Stomach (tissue), 4 donors: ENCODE measurements around the gene COL1A1.

Source experiments
- CTCF ChIP-seq, 7 experiments: fragments of 450-650 bp in 4 of 7; fragments of 200-600 bp in 3 of 7; sonication (generic) in 3 of 7; IDR thresholded peaks; one replicate each; pipeline ENCODE4 v1.5.1; 2016 to 2019; ENCODE audit warnings: antibody characterized with exemption in 7 of 7, control low read depth in 2 of 7, mild to moderate bottlenecking in 1 of 7
- POLR2A ChIP-seq, 4 donors: fragments of 450-650 bp; IDR thresholded peaks; one replicate each; pipeline ENCODE4 v1.6.1; 2016; ENCODE audit warnings: antibody characterized with exemption in 4 of 4, control low read depth in 2 of 4, mild to moderate bottlenecking in 1 of 4, moderate library complexity in 1 of 4

- TF ChIP-seq CTCF (IDR thresholded peaks at IDR 0.05) (no peak), POLR2A (IDR thresholded peaks at IDR 0.05) (no peak)
These were observed 65.2 kb downstream of the COL1A1 start for GRCh38 chr17:50136096-50136687.
